WTC11 (cell line): ENCODE data around the gene DUXB. TPM values are rescaled to one million over a fixed set of nuclear protein-coding genes. Genes with fewer than 3 reads are reported as not detected.

ENCODE experiments used
- ATAC-seq: fragments of 200-7000 bp; cut with Tn5 transposase; 2 replicates; pipeline ENCODE4 v1.10.0; 2021; ENCODE audit warnings: mild to moderate bottlenecking, moderate library complexity
- CTCF ChIA-PET: fragments of 300-600 bp; sonication (Branson Sonifier 250); formaldehyde crosslinking; loops from one replicate; lab custom pipeline; 2021; ENCODE audit warnings: antibody characterized with exemption; lab: Charles Lee
- POLR2A ChIA-PET: fragments of 350-600 bp; sonication (Branson Sonifier 250); formaldehyde crosslinking; loops from one replicate; lab custom pipeline; 2021; ENCODE audit warnings: antibody characterized with exemption; lab: Charles Lee
- DNase-seq: peaks from one replicate; pipeline ENCODE4 v3.0.0; 2021; ENCODE audit warnings: low spot score
- H3K27ac Mint-ChIP-seq: 2 replicates; pipeline ENCODE4 v1.8.0; 2021; ENCODE audit warnings: mixed read lengths
- H3K27me3 Mint-ChIP-seq: 2 replicates; pipeline ENCODE4 v1.8.0; 2021; ENCODE audit warnings: low read depth, mild to moderate bottlenecking, moderate library complexity, mixed read lengths
- H3K36me3 Mint-ChIP-seq: 2 replicates; pipeline ENCODE4 v1.8.0; 2021; ENCODE audit warnings: mixed read lengths
- H3K4me1 Mint-ChIP-seq: 2 replicates; pipeline ENCODE4 v1.8.0; 2022; ENCODE audit warnings: mixed read lengths
- H3K4me3 Mint-ChIP-seq: 2 replicates; pipeline ENCODE4 v1.8.0; 2021; ENCODE audit warnings: mild to moderate bottlenecking, moderate library complexity, mixed read lengths
- H3K9me3 Mint-ChIP-seq: 2 replicates; pipeline ENCODE4 v1.8.0; 2021; ENCODE audit warnings: mixed read lengths
- HMGA2 ChIP-seq: fragments of 250-450 bp; sonication (Bioruptor Pico); IDR thresholded peaks from 2 replicates; pipeline ENCODE4 v1.4.0; 2021; ENCODE audit warnings: mild to moderate bottlenecking, moderate library complexity
- IRF2 ChIP-seq: sonication (generic); formaldehyde crosslinking; IDR thresholded peaks from 2 replicates; pipeline ENCODE4 v1.8.0; 2022; ENCODE audit warnings: low read depth, missing genetic modification reagents, borderline replicate concordance
- JUN ChIP-seq: sonication (generic); formaldehyde crosslinking; IDR thresholded peaks from 2 replicates; pipeline ENCODE4 v1.8.0; 2023; ENCODE audit warnings: mild to moderate bottlenecking, missing genetic modification reagents
- MYBL2 ChIP-seq: sonication (generic); formaldehyde crosslinking; IDR thresholded peaks from 2 replicates; pipeline ENCODE4 v1.8.1; 2023; ENCODE audit warnings: mild to moderate bottlenecking, moderate library complexity, missing genetic modification reagents
- ZNF396 ChIP-seq: fragments of 250-450 bp; sonication (Bioruptor Pico); IDR thresholded peaks from 2 replicates; pipeline ENCODE4 v1.8.0; 2021; ENCODE audit warnings: mild to moderate bottlenecking, moderate library complexity, borderline replicate concordance
- total RNA-seq: library from RNA; stranded (reverse); gene quantifications from 3 replicates; pipeline ENCODE4 v1.2.3, GENCODE V29; 2021
- TF ChIP-seq, protein P1 (sequence below): sonication (generic); formaldehyde crosslinking; conservative IDR thresholded peaks from 2 replicates; pipeline ENCODE4 v1.8.1; 2022; ENCODE audit warnings: mild to moderate bottlenecking, missing genetic modification reagents
- TF ChIP-seq, protein P2 (sequence below): fragments of 250-450 bp; sonication (Bioruptor Pico); IDR thresholded peaks from 2 replicates; pipeline ENCODE4 v2.1.2; 2022; ENCODE audit warnings: mild to moderate bottlenecking, moderate library complexity
- TF ChIP-seq, protein P3 (sequence below): fragments of 250-450 bp; sonication (Bioruptor Pico); IDR thresholded peaks from 2 replicates; pipeline ENCODE4 v1.9.0; 2021; ENCODE audit warnings: mild to moderate bottlenecking
- TF ChIP-seq, protein P4 (sequence below): fragments of 250-450 bp; sonication (Bioruptor Pico); IDR thresholded peaks from 2 replicates; pipeline ENCODE4 v1.9.0; 2021; ENCODE audit warnings: mild to moderate bottlenecking, borderline replicate concordance
- TF ChIP-seq, protein P5 (sequence below): sonication (generic); formaldehyde crosslinking; IDR thresholded peaks from 2 replicates; pipeline ENCODE4 v1.8.1; 2022; ENCODE audit warnings: low read depth, mild to moderate bottlenecking, moderate library complexity, missing genetic modification reagents, borderline replicate concordance
- TF ChIP-seq, protein P6 (sequence below): sonication (generic); formaldehyde crosslinking; IDR thresholded peaks from 2 replicates; pipeline ENCODE4 v1.8.1; 2023; ENCODE audit warnings: mild to moderate bottlenecking, moderate library complexity, missing genetic modification reagents
- TF ChIP-seq, protein P7 (sequence below): sonication (generic); formaldehyde crosslinking; IDR thresholded peaks from 2 replicates; pipeline ENCODE4 v1.8.1; 2022; ENCODE audit warnings: mild to moderate bottlenecking, missing genetic modification reagents, moderate library complexity, borderline replicate concordance
- TF ChIP-seq, protein P8 (sequence below): sonication (generic); formaldehyde crosslinking; IDR thresholded peaks from 2 replicates; pipeline ENCODE4 v1.8.1; 2022; ENCODE audit warnings: low read depth, missing genetic modification reagents, borderline replicate concordance
- TF ChIP-seq, protein P9 (sequence below): sonication (generic); formaldehyde crosslinking; IDR thresholded peaks from 2 replicates; pipeline ENCODE4 v1.8.0; 2023; ENCODE audit warnings: missing genetic modification reagents, mild to moderate bottlenecking, borderline replicate concordance
- TF ChIP-seq, protein P10 (sequence below): sonication (generic); formaldehyde crosslinking; IDR thresholded peaks from 2 replicates; pipeline ENCODE4 v1.8.0; 2022; ENCODE audit warnings: mild to moderate bottlenecking, missing genetic modification reagents

DUXB gene
- total RNA-seq, 1 experiment from 2014 or later: not detected

DNA sequence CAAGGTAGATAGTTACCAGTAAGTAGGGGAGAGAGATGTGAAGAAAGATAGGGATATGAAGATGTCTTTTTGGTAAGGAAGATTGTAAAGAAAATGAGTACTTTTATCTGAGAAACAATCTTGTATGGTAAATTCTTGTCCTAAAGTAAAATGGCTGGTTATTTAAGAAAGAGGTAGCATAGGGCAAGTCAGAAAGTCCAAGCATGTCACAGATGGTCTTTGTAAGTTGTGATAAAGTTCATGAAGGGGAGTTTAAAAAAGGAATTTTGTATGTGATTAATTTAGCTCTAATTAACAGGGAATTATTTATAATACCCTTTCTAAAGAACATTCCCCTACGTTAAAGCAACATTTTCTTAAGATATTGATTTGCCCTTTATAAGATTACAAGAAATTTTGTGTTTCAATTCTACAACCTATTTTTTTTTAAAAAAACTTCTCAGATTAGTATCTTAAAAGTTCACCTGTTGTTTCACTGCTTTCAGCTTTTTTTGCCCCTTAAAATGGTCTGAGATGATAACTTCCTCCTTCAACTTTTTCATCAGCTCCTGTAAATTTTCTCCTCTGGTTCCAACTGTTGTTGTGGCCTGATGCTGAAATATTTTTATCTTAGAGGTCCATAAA, 41.3 kb upstream of the DUXB start:
- peaks cover 24% of the 10 kb centered on the region for H3K27me3 Mint-ChIP-seq
- no peaks in the 10 kb centered on the region for H3K4me1 Mint-ChIP-seq
- POLR2A ChIA-PET: no interaction called here
- H3K27ac Mint-ChIP-seq: no peak overlapping the region
- H3K4me3 Mint-ChIP-seq: no peak overlapping the region
- DNase-seq (no peak), ATAC-seq (no peak)
- no peak for TF ChIP-seq MYBL2
- TF ChIP-seq HMGA2 (CRISPR knock-in tag): no peak
- TF ChIP-seq ZNF396 (CRISPR knock-in tag): no peak
- TF ChIP-seq, protein P1, sequence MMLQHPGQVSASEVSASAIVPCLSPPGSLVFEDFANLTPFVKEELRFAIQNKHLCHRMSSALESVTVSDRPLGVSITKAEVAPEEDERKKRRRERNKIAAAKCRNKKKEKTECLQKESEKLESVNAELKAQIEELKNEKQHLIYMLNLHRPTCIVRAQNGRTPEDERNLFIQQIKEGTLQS (CRISPR knock-in tag): no peak
- no peak for TF ChIP-seq JUN
- TF ChIP-seq, protein P2, sequence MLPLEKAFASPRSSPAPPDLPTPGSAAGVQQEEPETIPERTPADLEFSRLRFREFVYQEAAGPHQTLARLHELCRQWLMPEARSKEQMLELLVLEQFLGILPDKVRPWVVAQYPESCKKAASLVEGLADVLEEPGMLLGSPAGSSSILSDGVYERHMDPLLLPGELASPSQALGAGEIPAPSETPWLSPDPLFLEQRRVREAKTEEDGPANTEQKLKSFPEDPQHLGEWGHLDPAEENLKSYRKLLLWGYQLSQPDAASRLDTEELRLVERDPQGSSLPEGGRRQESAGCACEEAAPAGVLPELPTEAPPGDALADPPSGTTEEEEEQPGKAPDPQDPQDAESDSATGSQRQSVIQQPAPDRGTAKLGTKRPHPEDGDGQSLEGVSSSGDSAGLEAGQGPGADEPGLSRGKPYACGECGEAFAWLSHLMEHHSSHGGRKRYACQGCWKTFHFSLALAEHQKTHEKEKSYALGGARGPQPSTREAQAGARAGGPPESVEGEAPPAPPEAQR (CRISPR knock-in tag): no peak
- no peak for TF ChIP-seq IRF2 (CRISPR knock-in tag)
- TF ChIP-seq, protein P3, sequence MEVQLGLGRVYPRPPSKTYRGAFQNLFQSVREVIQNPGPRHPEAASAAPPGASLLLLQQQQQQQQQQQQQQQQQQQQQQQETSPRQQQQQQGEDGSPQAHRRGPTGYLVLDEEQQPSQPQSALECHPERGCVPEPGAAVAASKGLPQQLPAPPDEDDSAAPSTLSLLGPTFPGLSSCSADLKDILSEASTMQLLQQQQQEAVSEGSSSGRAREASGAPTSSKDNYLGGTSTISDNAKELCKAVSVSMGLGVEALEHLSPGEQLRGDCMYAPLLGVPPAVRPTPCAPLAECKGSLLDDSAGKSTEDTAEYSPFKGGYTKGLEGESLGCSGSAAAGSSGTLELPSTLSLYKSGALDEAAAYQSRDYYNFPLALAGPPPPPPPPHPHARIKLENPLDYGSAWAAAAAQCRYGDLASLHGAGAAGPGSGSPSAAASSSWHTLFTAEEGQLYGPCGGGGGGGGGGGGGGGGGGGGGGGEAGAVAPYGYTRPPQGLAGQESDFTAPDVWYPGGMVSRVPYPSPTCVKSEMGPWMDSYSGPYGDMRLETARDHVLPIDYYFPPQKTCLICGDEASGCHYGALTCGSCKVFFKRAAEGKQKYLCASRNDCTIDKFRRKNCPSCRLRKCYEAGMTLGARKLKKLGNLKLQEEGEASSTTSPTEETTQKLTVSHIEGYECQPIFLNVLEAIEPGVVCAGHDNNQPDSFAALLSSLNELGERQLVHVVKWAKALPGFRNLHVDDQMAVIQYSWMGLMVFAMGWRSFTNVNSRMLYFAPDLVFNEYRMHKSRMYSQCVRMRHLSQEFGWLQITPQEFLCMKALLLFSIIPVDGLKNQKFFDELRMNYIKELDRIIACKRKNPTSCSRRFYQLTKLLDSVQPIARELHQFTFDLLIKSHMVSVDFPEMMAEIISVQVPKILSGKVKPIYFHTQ (CRISPR knock-in tag): no peak
- TF ChIP-seq, protein P4, sequence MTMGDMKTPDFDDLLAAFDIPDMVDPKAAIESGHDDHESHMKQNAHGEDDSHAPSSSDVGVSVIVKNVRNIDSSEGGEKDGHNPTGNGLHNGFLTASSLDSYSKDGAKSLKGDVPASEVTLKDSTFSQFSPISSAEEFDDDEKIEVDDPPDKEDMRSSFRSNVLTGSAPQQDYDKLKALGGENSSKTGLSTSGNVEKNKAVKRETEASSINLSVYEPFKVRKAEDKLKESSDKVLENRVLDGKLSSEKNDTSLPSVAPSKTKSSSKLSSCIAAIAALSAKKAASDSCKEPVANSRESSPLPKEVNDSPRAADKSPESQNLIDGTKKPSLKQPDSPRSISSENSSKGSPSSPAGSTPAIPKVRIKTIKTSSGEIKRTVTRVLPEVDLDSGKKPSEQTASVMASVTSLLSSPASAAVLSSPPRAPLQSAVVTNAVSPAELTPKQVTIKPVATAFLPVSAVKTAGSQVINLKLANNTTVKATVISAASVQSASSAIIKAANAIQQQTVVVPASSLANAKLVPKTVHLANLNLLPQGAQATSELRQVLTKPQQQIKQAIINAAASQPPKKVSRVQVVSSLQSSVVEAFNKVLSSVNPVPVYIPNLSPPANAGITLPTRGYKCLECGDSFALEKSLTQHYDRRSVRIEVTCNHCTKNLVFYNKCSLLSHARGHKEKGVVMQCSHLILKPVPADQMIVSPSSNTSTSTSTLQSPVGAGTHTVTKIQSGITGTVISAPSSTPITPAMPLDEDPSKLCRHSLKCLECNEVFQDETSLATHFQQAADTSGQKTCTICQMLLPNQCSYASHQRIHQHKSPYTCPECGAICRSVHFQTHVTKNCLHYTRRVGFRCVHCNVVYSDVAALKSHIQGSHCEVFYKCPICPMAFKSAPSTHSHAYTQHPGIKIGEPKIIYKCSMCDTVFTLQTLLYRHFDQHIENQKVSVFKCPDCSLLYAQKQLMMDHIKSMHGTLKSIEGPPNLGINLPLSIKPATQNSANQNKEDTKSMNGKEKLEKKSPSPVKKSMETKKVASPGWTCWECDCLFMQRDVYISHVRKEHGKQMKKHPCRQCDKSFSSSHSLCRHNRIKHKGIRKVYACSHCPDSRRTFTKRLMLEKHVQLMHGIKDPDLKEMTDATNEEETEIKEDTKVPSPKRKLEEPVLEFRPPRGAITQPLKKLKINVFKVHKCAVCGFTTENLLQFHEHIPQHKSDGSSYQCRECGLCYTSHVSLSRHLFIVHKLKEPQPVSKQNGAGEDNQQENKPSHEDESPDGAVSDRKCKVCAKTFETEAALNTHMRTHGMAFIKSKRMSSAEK (CRISPR knock-in tag): no peak
- TF ChIP-seq, protein P5, sequence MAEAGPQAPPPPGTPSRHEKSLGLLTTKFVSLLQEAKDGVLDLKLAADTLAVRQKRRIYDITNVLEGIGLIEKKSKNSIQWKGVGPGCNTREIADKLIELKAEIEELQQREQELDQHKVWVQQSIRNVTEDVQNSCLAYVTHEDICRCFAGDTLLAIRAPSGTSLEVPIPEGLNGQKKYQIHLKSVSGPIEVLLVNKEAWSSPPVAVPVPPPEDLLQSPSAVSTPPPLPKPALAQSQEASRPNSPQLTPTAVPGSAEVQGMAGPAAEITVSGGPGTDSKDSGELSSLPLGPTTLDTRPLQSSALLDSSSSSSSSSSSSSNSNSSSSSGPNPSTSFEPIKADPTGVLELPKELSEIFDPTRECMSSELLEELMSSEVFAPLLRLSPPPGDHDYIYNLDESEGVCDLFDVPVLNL (CRISPR knock-in tag): no peak
- TF ChIP-seq, protein P6, sequence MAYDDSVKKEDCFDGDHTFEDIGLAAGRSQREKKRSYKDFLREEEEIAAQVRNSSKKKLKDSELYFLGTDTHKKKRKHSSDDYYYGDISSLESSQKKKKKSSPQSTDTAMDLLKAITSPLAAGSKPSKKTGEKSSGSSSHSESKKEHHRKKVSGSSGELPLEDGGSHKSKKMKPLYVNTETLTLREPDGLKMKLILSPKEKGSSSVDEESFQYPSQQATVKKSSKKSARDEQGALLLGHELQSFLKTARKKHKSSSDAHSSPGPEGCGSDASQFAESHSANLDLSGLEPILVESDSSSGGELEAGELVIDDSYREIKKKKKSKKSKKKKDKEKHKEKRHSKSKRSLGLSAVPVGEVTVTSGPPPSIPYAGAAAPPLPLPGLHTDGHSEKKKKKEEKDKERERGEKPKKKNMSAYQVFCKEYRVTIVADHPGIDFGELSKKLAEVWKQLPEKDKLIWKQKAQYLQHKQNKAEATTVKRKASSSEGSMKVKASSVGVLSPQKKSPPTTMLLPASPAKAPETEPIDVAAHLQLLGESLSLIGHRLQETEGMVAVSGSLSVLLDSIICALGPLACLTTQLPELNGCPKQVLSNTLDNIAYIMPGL (CRISPR knock-in tag): no peak
- TF ChIP-seq, protein P7, sequence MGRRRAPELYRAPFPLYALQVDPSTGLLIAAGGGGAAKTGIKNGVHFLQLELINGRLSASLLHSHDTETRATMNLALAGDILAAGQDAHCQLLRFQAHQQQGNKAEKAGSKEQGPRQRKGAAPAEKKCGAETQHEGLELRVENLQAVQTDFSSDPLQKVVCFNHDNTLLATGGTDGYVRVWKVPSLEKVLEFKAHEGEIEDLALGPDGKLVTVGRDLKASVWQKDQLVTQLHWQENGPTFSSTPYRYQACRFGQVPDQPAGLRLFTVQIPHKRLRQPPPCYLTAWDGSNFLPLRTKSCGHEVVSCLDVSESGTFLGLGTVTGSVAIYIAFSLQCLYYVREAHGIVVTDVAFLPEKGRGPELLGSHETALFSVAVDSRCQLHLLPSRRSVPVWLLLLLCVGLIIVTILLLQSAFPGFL: no peak
- TF ChIP-seq, protein P8, sequence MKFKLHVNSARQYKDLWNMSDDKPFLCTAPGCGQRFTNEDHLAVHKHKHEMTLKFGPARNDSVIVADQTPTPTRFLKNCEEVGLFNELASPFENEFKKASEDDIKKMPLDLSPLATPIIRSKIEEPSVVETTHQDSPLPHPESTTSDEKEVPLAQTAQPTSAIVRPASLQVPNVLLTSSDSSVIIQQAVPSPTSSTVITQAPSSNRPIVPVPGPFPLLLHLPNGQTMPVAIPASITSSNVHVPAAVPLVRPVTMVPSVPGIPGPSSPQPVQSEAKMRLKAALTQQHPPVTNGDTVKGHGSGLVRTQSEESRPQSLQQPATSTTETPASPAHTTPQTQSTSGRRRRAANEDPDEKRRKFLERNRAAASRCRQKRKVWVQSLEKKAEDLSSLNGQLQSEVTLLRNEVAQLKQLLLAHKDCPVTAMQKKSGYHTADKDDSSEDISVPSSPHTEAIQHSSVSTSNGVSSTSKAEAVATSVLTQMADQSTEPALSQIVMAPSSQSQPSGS (CRISPR knock-in tag): no peak
- TF ChIP-seq, protein P9, sequence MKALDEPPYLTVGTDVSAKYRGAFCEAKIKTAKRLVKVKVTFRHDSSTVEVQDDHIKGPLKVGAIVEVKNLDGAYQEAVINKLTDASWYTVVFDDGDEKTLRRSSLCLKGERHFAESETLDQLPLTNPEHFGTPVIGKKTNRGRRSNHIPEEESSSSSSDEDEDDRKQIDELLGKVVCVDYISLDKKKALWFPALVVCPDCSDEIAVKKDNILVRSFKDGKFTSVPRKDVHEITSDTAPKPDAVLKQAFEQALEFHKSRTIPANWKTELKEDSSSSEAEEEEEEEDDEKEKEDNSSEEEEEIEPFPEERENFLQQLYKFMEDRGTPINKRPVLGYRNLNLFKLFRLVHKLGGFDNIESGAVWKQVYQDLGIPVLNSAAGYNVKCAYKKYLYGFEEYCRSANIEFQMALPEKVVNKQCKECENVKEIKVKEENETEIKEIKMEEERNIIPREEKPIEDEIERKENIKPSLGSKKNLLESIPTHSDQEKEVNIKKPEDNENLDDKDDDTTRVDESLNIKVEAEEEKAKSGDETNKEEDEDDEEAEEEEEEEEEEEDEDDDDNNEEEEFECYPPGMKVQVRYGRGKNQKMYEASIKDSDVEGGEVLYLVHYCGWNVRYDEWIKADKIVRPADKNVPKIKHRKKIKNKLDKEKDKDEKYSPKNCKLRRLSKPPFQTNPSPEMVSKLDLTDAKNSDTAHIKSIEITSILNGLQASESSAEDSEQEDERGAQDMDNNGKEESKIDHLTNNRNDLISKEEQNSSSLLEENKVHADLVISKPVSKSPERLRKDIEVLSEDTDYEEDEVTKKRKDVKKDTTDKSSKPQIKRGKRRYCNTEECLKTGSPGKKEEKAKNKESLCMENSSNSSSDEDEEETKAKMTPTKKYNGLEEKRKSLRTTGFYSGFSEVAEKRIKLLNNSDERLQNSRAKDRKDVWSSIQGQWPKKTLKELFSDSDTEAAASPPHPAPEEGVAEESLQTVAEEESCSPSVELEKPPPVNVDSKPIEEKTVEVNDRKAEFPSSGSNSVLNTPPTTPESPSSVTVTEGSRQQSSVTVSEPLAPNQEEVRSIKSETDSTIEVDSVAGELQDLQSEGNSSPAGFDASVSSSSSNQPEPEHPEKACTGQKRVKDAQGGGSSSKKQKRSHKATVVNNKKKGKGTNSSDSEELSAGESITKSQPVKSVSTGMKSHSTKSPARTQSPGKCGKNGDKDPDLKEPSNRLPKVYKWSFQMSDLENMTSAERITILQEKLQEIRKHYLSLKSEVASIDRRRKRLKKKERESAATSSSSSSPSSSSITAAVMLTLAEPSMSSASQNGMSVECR: no peak
- TF ChIP-seq, protein P10, sequence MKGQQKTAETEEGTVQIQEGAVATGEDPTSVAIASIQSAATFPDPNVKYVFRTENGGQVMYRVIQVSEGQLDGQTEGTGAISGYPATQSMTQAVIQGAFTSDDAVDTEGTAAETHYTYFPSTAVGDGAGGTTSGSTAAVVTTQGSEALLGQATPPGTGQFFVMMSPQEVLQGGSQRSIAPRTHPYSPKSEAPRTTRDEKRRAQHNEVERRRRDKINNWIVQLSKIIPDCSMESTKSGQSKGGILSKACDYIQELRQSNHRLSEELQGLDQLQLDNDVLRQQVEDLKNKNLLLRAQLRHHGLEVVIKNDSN: no peak
- H3K9me3 Mint-ChIP-seq: peaks cover 91% of the 10 kb centered on the region
- CTCF ChIA-PET: interaction anchor here (0.6 kb wide), 1 partner anchor 80 kb away, joined by 4 read pairs; no protein-coding TSS in a partner anchor
- peaks cover 53% of the 10 kb centered on the region for H3K36me3 Mint-ChIP-seq
